ENCODE data around the gene KRTAP4-11. TPM values are rescaled to one million over a fixed set of nuclear protein-coding genes. Genes with fewer than 3 reads are reported as not detected.
"Not testable (repeated sequence)": the region's sequence is repeated elsewhere in the genome, so short reads cannot be mapped to it uniquely, and the experiment has no call there.

The KRTAP4-11 gene
- not detected for total RNA-seq (2021; fragmentation: NEBNext Ultra II Directional; extraction: Animal tissue kit (Norgen Biotek cat#: 25700))
- long read RNA-seq: 0 reads

DNA sequence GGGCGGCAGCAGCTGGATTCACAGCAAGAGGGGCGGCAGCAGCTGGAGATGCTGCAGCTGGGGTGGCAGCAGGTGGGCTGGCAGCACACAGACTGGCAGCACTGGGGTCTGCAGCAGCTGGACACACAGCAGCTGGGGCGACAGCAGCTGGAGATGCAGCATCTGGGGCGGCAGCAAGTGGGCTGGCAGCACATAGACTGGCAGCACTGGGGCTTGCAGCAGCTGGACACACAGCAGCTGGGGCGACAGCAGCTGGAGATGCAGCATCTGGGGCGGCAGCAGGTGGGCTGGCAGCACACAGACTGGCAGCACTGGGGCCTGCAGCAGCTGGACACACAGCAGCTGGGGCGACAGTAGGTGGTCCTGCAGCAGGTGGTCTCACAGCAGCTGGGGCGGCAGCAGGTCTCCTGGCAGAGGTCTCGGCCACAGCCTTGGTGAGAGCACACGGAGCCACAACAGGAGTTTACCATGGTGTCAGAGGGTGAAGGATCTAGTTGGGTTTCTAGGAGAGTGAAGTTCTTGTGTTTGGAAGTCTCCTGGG, at the start of gene KRTAP4-11:
TSS of gene KRTAP4-11 (minus strand) at position 528 of the 541 bp plus-strand sequence. CDS start at position 470, 58 bp downstream.
- Mint-ChIP-seq H3K4me1 (ENCODE audit: low read depth) (peaks cover 75% of the 10 kb centered on the region), H3K4me3 (peak within 1 kb of the TSS; percentile 17), H3K9me3 (peaks cover 14% of the 10 kb centered on the region), H3K36me3 (ENCODE audit: low read depth) (peaks cover 22% of the 10 kb centered on the region), H3K27ac (peak within 1 kb of the TSS; percentile 77)
- not testable (repeated sequence) for H3K27me3 Mint-ChIP-seq (ENCODE audit: insufficient read depth); DNase-seq

DNA sequence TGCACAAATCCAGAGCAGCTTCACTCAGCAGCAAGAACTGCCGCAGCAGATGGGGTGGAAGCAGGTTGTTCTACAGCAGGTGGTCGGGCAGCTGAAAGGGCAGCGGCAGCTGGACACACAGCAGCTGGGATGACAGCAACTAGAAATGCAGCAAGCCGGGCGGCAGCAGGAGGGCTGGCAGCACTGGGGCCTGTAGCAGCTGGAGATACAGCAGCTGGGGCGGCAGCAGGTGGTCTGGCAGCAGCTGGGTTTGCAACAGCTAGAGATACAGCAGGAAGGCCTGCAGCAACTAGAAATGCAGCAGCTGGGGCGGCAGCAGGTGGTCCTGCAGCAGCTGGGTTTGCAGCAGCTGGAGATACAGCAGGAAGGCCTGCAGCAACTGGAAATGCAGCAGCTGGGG, 49.4 kb upstream of the KRTAP4-11 start:
- Mint-ChIP-seq H3K9me3 (no peaks in the 10 kb centered on the region), H3K36me3 (ENCODE audit: low read depth) (no peaks in the 10 kb centered on the region), H3K27me3 (ENCODE audit: insufficient read depth) (no peaks in the 10 kb centered on the region; the same call in 1 of the 2 replicates), H3K4me3 (no peak overlapping the region), H3K27ac (no peak overlapping the region), H3K4me1 (ENCODE audit: low read depth) (peaks cover 18% of the 10 kb centered on the region)
- DNase-seq: no peak
- TF ChIP-seq, protein P1, sequence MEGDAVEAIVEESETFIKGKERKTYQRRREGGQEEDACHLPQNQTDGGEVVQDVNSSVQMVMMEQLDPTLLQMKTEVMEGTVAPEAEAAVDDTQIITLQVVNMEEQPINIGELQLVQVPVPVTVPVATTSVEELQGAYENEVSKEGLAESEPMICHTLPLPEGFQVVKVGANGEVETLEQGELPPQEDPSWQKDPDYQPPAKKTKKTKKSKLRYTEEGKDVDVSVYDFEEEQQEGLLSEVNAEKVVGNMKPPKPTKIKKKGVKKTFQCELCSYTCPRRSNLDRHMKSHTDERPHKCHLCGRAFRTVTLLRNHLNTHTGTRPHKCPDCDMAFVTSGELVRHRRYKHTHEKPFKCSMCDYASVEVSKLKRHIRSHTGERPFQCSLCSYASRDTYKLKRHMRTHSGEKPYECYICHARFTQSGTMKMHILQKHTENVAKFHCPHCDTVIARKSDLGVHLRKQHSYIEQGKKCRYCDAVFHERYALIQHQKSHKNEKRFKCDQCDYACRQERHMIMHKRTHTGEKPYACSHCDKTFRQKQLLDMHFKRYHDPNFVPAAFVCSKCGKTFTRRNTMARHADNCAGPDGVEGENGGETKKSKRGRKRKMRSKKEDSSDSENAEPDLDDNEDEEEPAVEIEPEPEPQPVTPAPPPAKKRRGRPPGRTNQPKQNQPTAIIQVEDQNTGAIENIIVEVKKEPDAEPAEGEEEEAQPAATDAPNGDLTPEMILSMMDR (IDR thresholded peaks at IDR 0.05): no peak

DNA sequence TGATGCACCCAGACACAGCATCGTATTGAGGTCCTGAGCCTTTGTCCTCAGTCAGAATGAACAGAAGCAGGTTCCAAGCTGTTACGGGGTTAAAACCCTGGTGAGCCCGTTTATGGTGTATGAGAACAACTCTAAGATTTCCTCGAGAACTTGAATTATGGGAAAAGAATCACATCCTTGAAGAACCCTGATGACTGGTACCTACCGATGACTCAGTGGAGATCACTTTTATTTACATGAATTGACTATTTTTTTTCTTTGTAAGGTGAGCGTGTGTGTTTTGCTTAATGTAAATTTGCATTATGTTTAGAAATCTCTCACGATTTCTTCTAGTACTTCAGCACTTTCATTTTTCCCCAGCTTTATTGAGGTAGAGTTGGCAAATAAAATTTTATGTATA, 45.7 kb upstream of the KRTAP4-11 start:
- Mint-ChIP-seq H3K4me1 (ENCODE audit: low read depth) (peaks cover 12% of the 10 kb centered on the region), H3K4me3 (peak overlapping the region; percentile 12; the same call in 1 of the 2 replicates), H3K9me3 (no peaks in the 10 kb centered on the region), H3K36me3 (ENCODE audit: low read depth) (no peaks in the 10 kb centered on the region), H3K27ac (no peak overlapping the region), H3K27me3 (ENCODE audit: insufficient read depth) (peaks cover 1% of the 10 kb centered on the region; the same call in 1 of the 2 replicates)
- TF ChIP-seq, protein P1 (IDR thresholded peaks at IDR 0.05): no peak
- no peak for DNase-seq

DNA sequence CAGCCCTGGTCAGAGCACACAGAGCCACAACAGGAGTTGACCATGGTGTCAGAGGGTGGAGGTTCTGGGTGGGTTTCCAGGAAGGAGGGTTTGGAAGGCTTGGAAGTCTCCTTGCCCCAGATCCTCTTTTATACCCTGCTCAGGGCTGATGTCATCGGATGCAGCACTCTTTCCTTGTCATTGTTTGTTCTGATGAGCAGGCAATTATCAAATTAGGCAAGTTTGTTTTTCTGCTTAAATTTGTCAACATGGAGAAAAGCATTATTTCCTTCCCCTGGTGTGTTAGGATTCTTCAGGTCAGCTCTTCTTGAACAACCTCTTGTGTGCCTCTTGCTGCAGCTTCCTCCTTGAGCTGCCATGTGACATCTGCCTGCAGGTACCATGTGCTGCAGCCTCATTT, 42.5 kb upstream of the KRTAP4-11 start, which contains the start of gene KRTAP4-4:
TSS of gene KRTAP4-4 (minus strand) at position 101 of the 400 bp plus-strand sequence. CDS start at position 44, 57 bp downstream.
- Mint-ChIP-seq H3K36me3 (ENCODE audit: low read depth) (no peaks in the 10 kb centered on the region), H3K27ac (no peak within 1 kb of the TSS), H3K4me1 (ENCODE audit: low read depth) (peaks cover 14% of the 10 kb centered on the region), H3K4me3 (no peak within 1 kb of the TSS), H3K9me3 (no peaks in the 10 kb centered on the region), H3K27me3 (ENCODE audit: insufficient read depth) (peaks cover 3% of the 10 kb centered on the region)
- DNase-seq: no peak
- TF ChIP-seq, protein P1 (IDR thresholded peaks at IDR 0.05): no peak

DNA sequence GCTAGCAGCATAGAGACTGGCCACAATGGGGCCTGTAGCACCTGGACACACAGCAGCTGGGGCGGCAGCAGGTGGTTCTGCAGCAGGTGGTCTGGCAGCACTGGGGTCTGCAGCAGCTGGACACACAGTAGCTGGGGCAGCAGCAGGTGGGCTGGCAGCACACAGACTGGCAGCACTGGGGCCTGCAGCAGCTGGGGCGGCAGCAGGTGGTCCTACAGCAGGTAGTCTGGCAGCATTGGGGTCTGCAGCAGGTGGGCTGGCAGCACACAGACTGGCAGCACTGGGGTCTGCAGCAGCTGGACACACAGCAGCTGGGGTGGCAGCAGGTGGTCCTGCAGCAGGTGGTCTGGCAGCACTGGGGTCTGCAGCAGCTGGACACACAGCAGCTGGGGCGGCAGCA, 42.0 kb upstream of the KRTAP4-11 start:
- not testable (repeated sequence) for H3K27ac Mint-ChIP-seq; H3K27me3 Mint-ChIP-seq (ENCODE audit: insufficient read depth); H3K4me3 Mint-ChIP-seq; H3K9me3 Mint-ChIP-seq; DNase-seq; H3K36me3 Mint-ChIP-seq (ENCODE audit: low read depth)
- peaks cover 17% of the 10 kb centered on the region for H3K4me1 Mint-ChIP-seq (ENCODE audit: low read depth)

DNA sequence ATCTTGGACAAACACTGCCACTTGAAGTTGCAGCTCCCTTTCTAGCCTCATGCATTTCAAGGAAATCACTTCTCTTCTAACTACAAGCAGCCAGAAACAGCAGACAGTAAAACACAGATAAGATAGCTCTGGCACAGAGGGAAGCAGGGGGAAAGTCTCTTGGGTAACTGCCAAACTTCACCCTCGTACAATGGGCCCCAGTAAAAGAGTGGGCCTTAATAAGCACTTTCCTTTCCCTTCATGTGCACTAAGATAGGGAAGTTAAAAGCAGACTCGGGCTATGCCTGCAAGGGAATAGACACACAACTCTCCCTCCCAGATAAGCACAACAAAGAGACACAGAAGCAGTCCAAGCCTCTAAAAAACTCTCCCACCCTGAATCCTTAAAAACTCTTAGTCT, 35.7 kb upstream of the KRTAP4-11 start:
- H3K9me3 Mint-ChIP-seq: no peaks in the 10 kb centered on the region
- TF ChIP-seq, protein P1 (IDR thresholded peaks at IDR 0.05): no peak

More for the DNA sequence above, 35.7 kb upstream of the KRTAP4-11 start:
- Mint-ChIP-seq H3K4me3 (no peak overlapping the region), H3K27me3 (ENCODE audit: insufficient read depth) (peaks cover 2% of the 10 kb centered on the region), H3K36me3 (ENCODE audit: low read depth) (no peaks in the 10 kb centered on the region), H3K4me1 (ENCODE audit: low read depth) (peaks cover 10% of the 10 kb centered on the region), H3K27ac (no peak overlapping the region)
- DNase-seq: no peak

Data from HFFc6 (cell line).